B cell (primary cell): ENCODE measurements around the gene GABRG3.

Experiments
- CTCF ChIP-seq: fragments of 200-600 bp; IDR thresholded peaks from one replicate; pipeline ENCODE4 v1.8.0; 2022; ENCODE audit warnings: antibody characterized with exemption, mild to moderate bottlenecking
- EZH2 ChIP-seq: IDR thresholded peaks from 2 replicates; pipeline ENCODE4 v1.6.1; 2012; ENCODE audit warnings: borderline replicate concordance, low read depth, mild to moderate bottlenecking, moderate library complexity, low read length; ENCODE audit not compliant: insufficient read depth, poor library complexity, severe bottlenecking

GRCh38 chr15:27249046-27249759, 278.2 kb downstream of the GABRG3 start:
- no peak for TF ChIP-seq CTCF
- TF ChIP-seq EZH2, result no peak
